GM10248 (cell line): Measurements from ENCODE around the gene ASPSCR1.

ENCODE experiments used
- CTCF ChIA-PET: fragments of 300-600 bp; sonication (Branson Sonifier 250); formaldehyde crosslinking; extraction: SDS; loops from one replicate; lab custom pipeline; 2021; ENCODE audit warnings: antibody characterized with exemption; lab: Yijun Ruan, JAX
- POLR2A ChIA-PET: fragments of 350-650 bp; sonication (Branson Sonifier 250); formaldehyde crosslinking; extraction: SDS; loops from one replicate; lab custom pipeline; 2020; ENCODE audit warnings: antibody characterized with exemption; lab: Yijun Ruan, JAX
- DNase-seq: peaks from one replicate; pipeline ENCODE4 v3.0.0; 2012; ENCODE audit errors: extremely low spot score
- TF ChIP-seq, protein P1 (sequence below): IDR thresholded peaks from 2 replicates; pipeline ENCODE4 v1.5.1; 2012; ENCODE audit warnings: mild to moderate bottlenecking, low read depth; ENCODE audit errors: extremely low read depth, missing control alignments, control extremely low read depth

The ASPSCR1 gene

DNA sequence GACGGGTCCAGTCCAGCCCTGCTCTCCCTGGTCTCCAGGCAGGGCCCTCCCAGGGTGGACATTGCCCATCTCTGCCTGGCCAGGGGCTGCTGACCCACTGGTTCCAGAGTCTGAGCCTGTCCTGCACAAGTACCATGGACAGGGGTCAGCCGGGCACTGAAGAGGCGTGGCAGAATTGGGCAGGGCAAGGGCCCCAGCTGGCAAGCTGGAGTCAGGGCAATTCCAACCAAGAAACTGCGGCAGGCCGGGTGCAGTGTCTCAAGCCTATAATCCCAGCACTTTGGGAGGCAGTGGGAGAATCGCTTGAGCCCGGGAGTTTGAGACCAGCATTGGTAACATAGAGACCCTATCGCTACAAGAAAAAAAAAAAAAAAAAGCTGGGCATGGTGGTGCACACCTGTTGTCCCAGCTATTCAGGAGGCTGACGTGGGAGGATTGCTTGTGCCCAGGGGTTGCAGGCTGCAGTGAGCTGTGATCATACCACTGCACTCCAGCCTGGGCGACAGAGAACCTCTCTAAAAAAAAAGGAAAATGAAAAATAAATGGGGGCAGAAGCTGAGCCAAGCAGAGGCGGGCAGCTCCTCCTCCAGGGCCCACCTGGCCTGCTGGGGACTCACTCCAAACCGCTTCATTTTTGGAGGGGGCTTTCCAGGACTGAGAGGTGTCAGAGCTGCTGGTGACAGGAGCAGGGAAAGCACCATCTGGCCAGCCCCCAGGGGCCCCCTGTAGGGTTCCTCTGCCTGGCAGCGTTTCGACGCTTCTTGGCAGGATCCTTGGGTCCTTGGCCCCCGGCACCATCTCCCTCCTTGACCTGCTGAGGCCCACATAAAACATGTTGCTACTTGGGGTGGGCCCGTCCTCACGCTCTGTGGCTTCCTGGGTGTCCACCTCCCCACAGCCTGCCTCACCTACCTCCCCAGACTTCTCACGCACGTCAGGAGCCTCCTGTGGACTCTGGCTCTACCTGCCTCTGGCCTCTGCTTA is 47.0 kb upstream of the ASPSCR1 start:
- ChIA-PET POLR2A (interaction anchor here (0.6 kb wide), 2 partner anchors 10 to 366 kb away, joined by 6 to 13 read pairs; no protein-coding TSS in a partner anchor), CTCF (interaction anchor here (0.6 to 1.0 kb wide), 2 partner anchors 29 to 37 kb away, joined by 3 to 4 read pairs; no protein-coding TSS in a partner anchor)
- TF ChIP-seq, protein P1, sequence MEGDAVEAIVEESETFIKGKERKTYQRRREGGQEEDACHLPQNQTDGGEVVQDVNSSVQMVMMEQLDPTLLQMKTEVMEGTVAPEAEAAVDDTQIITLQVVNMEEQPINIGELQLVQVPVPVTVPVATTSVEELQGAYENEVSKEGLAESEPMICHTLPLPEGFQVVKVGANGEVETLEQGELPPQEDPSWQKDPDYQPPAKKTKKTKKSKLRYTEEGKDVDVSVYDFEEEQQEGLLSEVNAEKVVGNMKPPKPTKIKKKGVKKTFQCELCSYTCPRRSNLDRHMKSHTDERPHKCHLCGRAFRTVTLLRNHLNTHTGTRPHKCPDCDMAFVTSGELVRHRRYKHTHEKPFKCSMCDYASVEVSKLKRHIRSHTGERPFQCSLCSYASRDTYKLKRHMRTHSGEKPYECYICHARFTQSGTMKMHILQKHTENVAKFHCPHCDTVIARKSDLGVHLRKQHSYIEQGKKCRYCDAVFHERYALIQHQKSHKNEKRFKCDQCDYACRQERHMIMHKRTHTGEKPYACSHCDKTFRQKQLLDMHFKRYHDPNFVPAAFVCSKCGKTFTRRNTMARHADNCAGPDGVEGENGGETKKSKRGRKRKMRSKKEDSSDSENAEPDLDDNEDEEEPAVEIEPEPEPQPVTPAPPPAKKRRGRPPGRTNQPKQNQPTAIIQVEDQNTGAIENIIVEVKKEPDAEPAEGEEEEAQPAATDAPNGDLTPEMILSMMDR: no peak
- DNase-seq: peak; percentile 42

DNA sequence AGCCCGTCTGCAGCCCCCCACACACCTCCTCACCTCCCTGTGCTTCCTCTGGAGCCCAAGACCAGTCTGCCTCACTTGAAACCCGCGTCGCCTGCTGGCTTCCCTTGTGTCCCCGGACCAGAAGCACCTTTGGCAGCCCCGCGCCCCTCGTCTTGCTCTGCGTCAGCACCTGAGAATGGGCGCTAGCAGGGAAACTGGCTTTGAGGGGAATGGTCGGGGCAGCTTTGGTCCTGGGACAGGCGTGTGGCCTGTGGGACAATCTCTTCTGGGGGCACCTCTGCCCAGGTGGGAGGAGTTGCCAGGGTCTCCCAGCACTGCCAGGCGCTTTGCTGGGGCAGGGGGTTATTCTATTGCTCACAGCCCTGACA is 46.3 kb upstream of the ASPSCR1 start:
- TF ChIP-seq, protein P1: no peak
- CTCF ChIA-PET: interaction anchor here (1.0 kb wide), 1 partner anchor 28 kb away, joined by 4 read pairs; no protein-coding TSS in a partner anchor
- DNase-seq: no peak
- POLR2A ChIA-PET: interaction anchor here (0.6 kb wide), 1 partner anchor 11 kb away, joined by 13 read pairs; no protein-coding TSS in a partner anchor

DNA sequence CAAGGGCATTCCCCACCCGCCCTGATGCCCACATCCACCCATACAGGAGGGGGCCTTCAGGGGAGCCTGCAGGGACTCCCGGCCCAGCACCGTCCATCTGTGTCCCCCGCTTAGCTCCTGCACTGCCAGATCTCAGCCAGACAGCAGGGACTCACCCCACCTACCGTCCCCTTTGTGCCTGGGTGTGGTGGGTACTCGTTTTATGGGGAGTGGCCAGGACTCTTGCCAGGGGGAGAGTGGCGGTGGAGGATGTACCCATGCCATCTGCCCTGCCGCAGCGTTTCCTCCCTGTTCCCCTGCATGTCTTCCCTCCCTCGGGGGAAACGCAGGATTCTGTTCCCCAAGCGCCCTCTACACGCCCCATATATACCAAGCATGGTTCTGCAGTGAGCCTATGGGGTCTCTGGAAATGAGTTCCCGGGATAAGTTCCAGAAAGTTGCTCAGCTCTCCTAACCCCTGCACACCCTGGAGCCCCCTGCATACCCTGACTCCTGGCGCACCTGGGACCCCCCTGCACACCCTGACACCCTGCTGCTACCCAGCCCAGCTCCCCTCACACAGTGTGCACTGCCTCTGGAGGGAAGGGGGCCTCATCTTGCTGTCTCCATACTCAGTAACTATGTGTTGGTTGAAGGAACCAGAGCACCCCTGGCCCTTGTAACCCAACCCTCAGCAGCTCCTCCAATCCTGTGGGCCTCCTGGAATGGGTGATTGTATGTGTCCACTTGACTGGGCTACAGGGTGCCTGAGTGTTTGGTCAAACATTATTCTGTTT is 45.7 kb upstream of the ASPSCR1 start:
- CTCF ChIA-PET: no interaction called here

DNA sequence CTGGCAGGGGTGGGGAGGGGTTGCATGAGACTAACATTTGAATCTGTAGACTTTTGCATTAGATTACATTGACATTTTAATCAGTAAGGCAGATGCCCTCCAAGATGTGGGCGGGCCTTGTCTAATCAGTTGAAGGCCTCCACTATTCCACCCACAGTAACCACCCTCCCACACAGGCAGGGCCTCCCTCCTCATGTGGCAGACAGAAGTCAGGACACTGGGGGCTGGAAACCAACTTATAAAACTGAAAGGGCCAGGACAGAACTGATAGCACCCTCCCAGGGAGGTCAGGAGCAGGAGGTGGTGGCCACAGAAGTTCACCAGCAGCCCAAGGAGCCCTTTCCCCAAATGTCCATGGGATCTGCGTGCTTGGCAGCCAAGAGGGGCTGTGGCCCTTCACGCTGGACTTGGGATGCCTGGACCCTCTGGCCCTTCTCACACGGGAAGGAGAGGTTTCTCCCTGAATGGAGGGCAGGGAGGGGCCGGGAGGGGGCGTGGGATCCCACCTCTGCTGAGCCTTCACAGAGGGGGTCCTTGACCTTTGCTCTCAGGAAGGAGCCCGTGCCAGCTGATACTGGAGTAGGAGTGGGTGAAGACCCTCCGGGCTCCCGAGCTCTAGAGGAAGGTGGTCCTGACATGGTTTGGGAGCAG is 45.0 kb upstream of the ASPSCR1 start:
- ChIA-PET CTCF (interaction anchor here (1.0 to 1.4 kb wide), 2 partner anchors 15 to 27 kb away, joined by 3 read pairs; no protein-coding TSS in a partner anchor), POLR2A (no interaction called here)
- DNase-seq: no peak
- TF ChIP-seq, protein P1: no peak

More for the DNA sequence above, 45.7 kb upstream of the ASPSCR1 start:
- DNase-seq: no peak
- POLR2A ChIA-PET: no interaction called here
- TF ChIP-seq, protein P1: no peak

DNA sequence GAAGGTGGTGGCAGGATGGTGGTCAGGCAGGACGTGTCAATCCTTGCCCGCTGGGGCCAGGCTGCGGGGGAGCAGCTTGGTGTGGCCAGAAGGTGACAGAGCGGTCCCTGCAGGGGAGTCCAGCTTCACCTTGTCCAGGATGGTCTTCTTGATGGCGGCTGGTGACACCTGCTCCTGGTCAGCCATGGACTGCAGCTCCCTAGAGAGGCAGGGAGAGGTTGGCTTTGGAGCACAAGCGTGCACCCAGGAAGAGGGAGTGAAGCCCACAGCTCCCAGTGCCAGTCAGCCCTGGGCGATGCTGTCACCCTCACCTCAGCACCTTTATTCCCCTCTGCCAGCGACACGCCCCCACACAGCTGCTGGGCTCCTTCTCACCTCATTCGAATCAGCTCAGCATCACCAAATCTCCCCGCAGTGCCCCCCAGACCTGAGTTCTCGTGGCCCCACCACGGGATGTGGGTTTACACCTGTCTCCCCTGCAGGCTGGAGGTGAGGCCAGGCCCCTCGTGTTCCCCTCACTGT is 44.2 kb upstream of the ASPSCR1 start:
- TF ChIP-seq, protein P1: no peak
- no peak for DNase-seq
- POLR2A ChIA-PET: no interaction called here
- CTCF ChIA-PET: interaction anchor here (1.0 to 1.4 kb wide), 2 partner anchors 16 to 27 kb away, joined by 3 read pairs; no protein-coding TSS in a partner anchor
